Measurements from ENCODE around the gene BCHE.

DNA sequence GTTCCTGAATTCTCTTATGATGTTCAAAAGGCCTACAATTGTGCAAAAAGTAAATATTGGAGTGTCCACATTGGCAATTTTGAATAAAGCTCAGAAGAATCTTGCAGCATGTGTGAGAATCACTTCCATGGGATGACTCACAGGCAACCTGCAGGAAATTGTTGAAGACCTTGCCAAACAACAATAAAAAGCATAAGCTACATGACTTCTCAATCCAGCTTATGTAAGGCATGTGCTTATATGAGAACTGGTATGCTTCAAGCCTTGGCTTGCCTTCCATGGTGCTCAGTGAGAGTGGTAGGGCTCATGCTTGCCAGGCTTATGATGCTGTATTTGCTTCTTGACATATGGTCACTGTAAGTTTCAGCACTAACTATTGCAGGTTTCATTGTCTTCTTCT, 18.4 kb upstream of the BCHE start:
- TF ChIP-seq, protein P1, sequence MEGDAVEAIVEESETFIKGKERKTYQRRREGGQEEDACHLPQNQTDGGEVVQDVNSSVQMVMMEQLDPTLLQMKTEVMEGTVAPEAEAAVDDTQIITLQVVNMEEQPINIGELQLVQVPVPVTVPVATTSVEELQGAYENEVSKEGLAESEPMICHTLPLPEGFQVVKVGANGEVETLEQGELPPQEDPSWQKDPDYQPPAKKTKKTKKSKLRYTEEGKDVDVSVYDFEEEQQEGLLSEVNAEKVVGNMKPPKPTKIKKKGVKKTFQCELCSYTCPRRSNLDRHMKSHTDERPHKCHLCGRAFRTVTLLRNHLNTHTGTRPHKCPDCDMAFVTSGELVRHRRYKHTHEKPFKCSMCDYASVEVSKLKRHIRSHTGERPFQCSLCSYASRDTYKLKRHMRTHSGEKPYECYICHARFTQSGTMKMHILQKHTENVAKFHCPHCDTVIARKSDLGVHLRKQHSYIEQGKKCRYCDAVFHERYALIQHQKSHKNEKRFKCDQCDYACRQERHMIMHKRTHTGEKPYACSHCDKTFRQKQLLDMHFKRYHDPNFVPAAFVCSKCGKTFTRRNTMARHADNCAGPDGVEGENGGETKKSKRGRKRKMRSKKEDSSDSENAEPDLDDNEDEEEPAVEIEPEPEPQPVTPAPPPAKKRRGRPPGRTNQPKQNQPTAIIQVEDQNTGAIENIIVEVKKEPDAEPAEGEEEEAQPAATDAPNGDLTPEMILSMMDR (IDR thresholded peaks at IDR 0.05 in 4 of 5, conservative IDR thresholded peaks at IDR 0.05 in 1 of 5) = no peak
- TF ChIP-seq POLR2A (IDR thresholded peaks at IDR 0.05) = no peak
